GM18499 (cell line): ENCODE data around the gene TMEM238.

Source experiments
- ATAC-seq: cut with Tn5 transposase; IDR thresholded peaks from one replicate; pipeline ENCODE4 v1.9.1; 2021; ENCODE audit warnings: moderate number of reproducible peaks; ENCODE audit not compliant: insufficient read depth, unreplicated experiment

TMEM238 gene

DNA sequence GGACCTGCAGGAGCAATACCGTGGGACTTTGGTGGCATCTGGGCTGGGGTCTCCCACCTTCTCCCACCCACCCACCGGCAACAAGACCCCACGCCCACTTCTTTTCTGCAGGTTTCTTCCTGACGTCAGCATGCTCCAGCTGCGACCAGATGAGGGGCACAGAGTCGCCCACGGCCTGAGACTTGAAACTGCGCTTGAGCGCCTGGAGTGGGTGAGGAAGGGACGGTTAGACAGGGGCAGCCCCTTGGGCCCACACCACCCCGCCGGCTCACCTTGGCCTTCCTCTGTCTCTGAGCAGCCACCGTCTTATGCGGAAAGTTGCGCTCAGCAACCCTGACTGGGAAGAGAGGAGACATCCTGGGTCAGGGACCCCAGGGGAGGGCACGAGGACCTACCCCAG lies 23.2 kb downstream of the TMEM238 start:
- ATAC-seq = no peak

DNA sequence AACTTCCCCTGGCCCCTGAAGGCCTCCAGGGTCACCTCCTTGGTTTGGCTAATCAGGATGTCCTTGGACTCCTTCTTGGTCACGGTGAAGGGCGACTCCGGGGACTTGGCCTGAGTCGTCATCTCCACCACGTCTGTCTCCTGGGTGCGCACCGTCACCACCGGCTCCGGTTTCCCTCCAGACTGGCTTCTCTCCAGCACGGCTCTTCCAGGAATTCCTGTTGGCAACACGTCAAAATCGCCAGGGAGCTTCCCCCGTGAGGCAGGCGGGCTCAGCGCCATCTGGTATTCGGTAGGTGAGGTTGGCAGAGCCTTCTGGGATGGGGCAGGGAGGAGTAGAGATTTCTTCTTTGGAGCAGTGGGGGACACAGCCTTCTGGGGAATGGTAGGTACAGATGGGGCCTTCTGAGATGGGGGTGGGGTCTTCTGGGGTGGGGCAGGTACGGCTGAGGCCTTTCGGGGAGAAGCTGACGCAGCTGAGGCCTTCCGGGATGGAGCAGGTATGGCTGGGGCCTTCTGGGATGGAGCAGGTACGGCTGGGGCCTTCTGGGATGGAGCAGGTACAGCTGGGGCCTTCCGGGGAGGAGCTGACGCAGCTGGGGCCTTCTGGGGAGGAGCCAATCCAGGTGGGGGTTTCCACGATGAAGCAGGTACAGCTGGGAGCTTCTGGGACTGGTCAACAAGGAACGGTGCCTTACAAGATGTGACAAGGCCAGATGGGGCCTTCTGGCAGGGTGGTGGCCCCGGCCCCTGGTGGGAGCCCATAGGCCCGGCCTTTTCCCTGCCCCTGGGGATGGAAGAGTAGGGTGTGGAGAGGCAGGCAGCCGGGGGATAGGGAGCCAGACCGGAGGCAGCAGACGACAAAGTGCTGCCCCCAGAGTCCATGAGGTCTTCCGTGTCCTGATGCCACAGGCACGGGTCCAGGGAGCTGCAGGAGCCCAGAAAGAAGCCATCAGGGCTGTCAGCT lies 24.9 kb downstream of the TMEM238 start:
- no peak for ATAC-seq

DNA sequence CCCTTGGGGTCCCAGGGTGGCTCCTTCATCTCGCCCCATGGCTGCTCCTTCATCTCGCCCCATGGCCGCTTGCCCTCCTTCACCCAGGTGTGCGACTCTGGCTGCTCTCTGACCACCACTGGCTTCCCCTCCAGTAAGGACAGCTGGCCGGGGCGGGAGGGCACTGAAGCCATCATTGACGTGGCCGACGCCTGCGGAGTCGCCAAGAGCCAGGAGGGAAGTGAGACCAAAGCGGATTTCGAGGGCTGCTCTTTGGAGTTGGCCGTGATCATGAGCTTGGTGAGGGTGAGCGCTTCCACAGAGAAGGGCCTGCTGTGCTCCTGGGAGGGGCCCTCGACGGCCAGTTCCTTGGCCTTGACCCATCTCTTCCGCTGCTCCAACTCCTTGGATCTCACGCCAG lies 25.6 kb downstream of the TMEM238 start:
- ATAC-seq = no peak

DNA sequence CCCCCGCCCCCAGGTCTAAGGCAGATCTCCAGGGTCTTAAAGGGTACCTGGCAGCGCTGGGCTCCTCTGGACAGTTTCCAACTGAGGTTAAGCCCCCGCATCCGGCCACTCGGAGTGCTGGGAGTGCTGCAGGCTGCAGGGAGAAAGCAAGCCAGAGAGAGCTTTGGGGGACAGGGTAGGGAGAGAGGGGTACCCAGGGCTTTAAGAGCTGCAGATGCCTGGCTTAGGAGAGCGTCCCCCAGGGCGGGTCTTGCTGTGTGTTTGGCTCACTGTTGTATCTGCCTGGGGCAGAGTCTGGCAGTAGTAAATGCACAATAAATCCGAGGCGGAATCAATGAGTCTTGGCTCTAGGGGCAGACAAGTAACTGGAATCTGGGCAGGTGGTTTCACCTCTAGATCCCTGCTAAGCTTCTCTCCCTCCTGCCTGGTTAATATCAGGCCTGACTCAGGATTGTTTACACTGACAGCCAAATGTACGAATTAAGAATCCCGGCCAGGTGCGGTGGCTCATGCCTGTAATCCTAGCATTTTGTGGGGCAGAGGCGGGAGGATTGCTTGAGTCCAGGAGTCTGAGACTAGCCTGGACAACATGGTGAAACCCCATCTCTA lies 28.8 kb downstream of the TMEM238 start:
- no peak for ATAC-seq

DNA sequence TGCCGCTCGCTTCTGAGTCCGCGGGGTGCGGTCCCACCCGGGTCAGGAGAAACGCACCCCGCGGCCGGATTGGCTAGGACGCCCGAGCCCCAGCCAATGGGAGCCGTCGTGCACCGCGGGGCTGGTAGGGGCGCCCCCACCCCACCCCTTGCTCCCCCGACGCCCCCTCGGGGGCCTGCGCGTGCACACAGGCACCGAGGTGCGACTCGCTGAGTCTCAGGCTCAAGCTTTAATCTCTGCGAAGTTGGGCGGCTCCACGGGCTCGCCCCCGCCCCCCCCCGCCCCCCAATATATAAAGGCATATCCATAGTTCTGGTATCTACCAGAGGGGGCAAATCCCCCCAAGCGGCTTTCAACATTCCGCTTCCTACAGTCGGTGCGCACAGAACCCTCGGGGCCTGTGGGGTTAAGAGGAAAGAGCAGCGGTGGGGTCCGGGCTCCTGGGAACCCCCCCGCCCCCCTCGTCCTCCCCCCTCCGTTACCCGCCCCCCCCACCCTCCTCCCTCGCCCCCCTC lies 29.3 kb downstream of the TMEM238 start, which contains the start of gene COX6B2:
Gene COX6B2 (minus strand): TSS at position 22 of the 515 bp plus-strand sequence. CDS start 198 bp downstream, outside the sequence.
- ATAC-seq = no peak

DNA sequence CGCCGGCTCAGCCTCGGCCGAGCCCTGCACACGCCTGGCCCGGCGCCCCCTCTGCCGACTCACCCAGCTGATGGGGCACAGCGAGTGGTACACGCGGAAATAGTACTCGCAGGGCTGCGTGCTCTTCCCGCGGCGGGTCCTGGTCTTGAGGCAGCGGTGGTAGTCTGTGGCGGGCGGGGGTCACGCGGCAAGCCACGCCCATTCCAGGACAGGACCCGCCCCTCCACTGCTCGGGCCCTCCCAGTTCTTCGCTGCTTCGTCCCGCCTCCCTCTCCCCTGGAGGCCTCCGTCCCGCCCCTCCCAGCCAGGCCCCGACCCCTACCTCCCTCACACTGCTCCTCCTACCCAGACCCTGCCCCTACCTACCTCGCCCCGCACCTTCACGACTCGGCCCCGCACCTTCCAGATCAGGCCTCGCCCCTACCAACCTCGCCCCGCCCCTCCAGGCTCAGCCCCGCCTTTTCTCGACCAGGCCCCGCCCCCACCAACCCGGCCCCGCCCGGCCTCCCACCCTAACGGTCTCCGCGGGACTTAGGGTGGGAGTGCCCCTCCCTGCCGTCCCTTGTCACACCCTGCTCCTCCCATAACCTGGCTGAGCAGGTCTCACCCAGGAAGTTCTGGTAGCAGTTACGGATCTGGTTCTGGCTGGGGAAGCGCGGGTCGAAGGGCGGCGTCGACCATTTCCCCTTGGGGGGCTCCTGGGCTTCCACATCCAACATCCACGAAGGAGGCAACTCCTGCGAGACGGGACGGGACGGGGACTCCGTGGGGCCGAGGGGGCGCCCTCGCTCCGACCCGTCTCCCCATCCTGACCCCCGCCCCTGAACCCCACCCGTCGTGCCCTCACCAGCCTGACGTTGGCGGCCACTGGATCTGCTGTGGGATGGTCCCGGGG lies 30.0 kb downstream of the TMEM238 start:
- no peak for ATAC-seq

DNA sequence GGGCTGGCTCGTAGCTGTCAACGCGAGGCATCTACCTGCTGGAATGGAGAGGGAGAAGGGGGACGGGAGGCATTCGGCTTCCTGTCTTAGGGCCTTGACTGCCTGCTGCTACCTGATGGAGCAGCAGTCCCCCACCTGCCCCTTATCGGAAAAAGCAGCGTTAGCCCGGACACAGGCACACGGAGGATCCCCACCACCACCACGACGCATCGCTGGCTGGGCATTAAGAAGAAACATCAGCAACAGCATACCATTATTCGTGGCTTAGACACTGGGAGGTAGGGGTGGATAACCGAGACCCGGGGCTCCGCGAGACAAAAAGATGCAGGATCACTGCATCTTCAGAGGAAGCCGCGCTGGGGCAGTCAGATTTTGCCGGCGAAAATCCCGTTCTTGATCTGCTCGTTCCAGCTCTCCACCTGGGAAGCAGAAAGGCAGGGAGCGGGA lies 30.7 kb downstream of the TMEM238 start:
- ATAC-seq = no peak

DNA sequence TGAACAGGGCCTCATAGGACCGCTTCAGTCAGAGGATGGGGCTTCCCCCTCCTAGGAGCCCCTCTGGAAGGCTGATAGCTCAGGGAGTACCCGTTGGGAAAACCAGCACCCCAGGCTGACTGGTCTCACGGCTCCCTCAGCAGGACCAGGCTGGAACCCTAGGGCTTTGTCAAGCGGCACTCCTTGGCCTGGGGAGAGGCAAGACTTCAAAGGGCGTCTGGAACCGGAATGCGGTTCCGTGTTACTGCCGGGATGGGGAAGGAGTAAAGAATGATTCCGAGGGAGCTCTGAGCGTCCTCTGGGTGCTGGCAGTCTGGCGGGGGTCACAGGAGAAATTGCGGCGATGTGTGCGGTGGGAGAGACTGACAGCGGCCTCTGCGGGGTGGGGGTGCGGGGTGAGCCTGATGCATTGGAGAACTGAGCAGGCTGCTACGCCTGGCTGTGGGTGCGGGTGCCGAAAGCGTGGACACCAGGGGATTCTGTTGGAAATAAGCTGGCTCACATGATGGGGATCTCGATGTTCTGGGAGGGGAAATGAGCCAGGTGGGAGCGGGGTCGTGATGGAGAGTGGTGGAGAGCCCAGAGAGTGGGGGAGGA lies 31.4 kb downstream of the TMEM238 start:
- no peak for ATAC-seq

DNA sequence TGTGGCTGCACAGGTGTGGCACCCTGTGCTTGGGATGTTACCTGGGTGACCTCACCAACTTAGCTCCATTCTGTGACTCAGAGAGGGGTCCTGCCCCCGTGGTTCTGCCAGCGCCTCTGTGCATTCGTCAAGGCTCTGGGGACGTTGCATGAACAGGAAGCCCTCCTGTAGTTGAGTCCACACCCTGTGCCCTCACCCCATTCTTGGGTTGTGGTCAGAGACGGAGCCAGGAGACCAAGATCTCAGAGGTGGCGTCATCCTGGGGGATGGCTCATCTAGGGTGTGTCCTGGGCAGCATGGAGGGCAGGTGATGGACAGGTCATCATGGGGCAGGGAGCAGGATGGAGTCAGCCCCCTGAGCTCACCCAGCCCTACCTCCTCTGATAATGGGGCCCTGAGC lies 32.1 kb downstream of the TMEM238 start:
- no peak for ATAC-seq

DNA sequence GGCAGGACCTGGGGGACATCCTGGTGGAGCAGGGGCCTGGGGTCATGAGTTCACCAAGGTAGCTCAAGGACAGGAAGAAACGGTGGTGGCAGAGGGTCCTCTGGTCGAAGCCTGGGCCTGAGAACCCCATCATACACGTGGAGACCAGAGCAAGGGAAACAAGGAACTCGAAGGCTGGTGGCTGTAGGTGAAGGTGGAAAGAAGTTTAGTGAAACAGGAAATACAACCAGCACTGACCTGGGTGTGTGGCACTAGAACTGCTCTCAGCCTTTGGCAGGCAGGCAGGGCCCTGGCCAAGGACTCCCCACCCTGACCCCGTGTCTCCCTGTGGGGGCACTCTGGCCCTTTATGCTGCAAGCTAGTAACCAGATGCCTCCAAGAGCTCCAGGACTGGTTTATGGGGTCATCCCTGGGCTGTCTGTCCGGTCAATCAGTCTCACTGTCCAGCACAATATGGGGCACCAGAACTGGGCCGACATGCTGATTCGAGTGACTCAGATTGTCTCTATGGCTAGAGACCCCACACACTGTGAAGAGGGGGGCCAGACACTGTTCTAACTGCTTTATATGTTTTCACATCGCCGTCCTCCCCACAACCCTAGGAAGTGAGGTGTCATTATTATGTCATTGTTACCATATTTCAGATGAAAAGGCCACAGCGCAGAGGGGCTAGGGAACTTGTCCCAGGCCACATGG lies 33.3 kb downstream of the TMEM238 start:
- ATAC-seq = no peak

DNA sequence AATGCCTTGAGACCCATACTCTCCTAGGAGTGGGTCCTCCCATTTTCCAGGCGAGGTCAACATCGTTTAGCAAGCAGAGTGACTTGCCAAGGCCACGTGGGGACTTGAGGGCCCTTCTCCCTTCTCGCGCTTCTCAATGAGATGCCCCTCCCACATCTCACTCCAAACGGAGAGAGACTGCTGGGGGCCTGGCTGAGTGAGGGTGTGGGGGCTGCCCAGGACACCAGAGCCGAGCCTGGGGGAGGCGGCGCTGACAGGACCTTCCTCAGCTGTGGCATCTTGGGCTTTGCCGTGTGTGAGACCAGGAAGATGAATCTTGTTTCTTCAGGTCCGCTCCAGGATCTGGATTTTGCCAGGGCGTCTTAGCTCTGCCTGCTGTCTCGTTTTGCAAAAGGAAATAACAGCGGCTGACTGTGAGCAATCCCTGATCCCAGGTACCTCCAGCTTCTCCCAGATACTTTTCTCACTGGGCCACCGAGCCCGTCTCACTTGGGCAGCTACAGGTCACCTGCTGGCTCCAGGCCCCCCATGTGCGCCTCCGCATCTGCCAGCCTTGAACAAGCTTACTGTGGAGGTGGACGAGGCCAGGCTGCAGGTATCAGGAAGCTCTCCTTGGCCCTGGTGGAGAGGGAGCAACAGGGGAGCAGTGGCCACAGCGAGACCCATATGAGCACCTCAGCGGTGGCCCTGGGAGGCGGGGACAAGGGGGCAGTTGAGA lies 35.6 kb downstream of the TMEM238 start:
- no peak for ATAC-seq

DNA sequence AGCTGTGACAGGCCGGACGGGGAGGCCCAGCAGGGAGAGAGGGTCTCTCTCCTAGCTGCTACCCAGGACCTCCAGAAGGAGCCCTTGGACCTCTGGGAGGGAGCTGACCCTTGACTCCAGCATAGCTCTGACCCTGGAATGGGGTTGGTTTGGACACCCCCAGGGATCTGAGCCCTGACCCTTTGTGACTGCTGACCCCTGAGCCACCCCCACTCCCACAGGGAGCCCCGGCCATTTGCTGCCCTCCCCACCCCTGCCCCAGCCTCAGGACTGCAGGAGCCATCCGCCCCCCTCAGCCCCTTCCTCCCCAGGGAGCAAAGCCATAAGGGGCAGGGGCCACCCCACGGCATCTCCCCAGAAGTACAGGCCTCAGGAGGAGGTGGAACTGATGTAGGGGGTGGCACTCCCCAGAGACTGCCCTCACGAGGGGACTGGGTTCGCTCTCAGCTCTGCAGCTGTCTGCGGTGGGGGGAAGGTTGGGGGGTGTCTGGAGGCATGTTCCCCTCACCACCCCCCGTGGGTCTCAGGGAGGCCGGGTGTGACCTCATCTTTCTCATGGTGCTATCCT lies 36.6 kb downstream of the TMEM238 start:
- no peak for ATAC-seq

DNA sequence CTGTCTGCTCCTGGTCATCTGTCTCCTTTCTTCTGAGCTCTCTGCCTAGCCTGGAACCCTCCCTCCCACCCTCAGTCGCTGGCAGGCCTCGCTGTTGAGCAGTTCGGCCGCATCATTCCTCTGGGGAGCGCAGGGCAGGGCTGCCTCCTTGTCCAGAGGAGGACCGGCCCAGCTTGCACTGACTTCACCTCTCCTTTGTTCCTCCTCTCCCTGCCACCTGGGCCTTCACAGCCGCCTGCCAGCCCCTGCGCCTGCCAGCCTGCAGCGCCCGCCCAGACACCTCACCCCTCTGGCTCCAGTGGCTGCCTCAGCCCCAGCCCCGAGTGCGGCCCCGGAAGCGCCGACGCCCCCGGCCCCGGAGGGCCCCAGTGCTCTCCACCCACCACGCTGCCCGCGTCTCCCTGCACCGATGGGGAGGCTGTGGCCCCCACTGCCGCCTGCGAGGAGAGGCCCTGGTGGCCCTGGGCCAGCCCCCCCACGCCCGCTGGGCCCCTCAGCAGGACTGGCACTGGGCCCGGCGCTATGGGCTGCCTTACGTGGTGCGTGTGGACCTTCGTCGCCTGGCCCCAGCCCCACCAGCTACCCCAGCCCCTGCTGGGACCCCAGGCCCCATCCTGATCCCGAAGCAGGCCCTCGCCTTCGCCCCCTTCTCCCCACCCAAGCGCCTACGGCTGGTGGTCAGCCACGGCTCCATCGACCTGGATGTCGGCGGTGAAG lies 37.2 kb downstream of the TMEM238 start:
- ATAC-seq = no peak

DNA sequence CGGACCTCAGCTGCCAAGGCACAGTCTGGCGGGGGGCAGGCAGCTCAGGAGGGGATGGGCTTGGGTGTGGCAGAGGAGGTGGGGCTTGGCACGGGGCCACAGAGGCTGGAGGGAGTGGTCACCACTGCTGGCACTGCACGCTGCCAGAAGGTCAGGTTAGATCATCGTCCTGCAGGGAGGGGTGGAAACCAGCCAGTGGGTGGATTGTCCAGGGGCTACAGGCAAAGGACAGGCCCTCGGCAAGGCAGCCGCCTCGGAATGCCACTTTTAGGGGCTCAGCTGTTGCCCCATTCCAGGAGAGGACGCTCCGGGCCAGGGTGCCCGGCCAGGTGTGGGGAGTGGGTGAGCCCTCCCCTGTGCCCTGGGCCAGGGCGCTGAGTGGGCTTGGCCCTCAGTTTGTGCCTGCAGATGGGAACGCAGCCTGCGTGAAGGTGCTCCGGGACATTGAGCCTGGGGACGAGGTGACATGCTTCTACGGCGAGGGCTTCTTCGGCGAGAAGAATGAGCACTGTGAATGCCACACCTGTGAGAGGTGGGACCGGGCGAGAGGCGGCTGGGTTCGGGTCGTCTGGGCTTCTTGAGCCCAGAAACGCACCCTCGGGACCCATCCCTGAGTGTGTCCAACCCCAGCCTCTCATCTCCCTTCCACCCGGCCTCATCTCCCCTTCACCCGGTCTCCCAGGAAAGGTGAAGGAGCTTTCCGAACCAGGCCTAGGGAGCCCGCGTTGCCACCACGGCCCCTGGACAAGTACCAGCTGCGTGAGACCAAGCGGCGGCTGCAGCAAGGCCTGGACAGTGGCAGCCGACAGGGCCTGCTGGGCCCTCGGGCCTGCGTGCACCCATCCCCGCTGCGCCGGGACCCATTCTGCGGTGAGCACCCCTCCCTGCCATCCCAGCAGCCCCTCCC lies 38.0 kb downstream of the TMEM238 start:
- ATAC-seq = no peak

DNA sequence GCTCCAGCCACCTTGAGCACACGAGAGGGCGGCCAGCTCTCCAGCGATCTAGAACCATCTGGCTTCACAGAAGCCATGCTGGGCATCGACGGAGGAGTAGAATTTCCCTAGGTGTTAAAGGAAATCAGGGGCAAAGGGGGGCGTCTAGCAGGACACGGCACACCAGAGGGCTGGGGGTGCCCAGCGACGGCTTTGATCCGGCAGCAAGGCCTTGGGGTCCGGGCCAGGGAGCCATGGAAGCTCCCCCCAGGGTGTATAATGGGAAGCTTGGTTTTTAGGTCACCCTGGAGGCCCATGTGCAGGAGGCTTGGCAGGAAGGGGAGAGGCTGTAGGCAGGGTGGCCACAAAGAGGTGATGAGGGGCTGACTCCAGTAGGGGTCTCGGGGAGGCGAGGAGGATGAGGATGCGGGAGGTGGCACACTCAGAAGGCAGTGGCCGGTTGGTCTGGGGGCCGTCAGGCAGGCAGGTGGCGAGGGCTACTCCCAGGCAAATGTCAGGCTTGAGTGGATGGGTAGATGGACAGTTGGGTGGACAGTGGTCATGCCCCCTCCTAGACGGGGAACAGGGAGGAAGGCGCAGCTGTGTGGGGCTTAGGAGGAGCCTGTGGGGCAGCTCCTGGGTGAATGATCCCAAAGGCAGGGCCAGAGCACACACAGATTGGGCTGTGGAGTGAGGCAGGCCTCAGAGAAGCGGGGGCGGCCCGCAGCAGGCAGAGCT lies 38.8 kb downstream of the TMEM238 start:
- no peak for ATAC-seq

DNA sequence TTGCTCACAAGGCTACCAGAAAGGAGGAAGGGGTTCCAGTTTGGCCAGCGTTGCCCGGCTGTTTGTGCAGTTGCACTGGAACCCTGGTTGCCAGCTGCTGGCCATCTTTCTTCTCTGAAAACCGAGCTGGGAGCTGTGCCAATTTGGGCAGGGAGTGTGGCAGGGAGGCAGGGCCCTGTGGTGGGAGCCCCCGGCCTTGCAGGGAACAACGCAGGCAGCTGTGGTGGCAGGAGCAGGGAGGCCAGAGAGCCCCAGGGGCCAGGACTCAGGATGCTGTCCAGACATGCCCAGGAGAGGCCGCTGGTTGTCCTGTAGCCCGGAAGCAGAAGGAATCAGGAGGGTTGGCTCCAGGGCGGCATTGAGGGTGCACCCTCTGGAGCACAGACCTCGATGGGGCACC lies 39.6 kb downstream of the TMEM238 start:
- ATAC-seq = no peak
